GM12875 (cell line): ENCODE measurements around the gene SLC2A2.

Experiments
- H3K4me3 ChIP-seq: one replicate; pipeline ENCODE4 v1.5.1; 2011; ENCODE audit warnings: low read depth, low read length, control low read depth
- CTCF ChIP-seq: IDR thresholded peaks from 2 replicates; pipeline ENCODE4 v1.5.1; 2011; ENCODE audit warnings: low read depth, mild to moderate bottlenecking, control low read depth, inconsistent platforms, low read length, moderate library complexity, borderline replicate concordance; ENCODE audit not compliant: insufficient read depth

SLC2A2 gene

GRCh38 chr3:171001250-171001893, 25.1 kb downstream of the SLC2A2 start:
- TF ChIP-seq CTCF, result no peak
- no peak overlapping the region for H3K4me3 ChIP-seq

- TF ChIP-seq CTCF, result no peak
- no peak overlapping the region for H3K4me3 ChIP-seq
Measured at GRCh38 chr3:171000281-171000680, 26.2 kb downstream of the SLC2A2 start.

- TF ChIP-seq CTCF, result no peak
- H3K4me3 ChIP-seq, result no peak overlapping the region
Measured at GRCh38 chr3:170999737-171000242, 26.7 kb downstream of the SLC2A2 start.

GRCh38 chr3:170997961-170998913, 28.3 kb downstream of the SLC2A2 start:
- H3K4me3 ChIP-seq, result no peak overlapping the region
- no peak for TF ChIP-seq CTCF

GRCh38 chr3:170992854-170993253, 33.7 kb downstream of the SLC2A2 start:
- no peak overlapping the region for H3K4me3 ChIP-seq
- no peak for TF ChIP-seq CTCF

GRCh38 chr3:170991664-170992063, 34.9 kb downstream of the SLC2A2 start:
- no peak for TF ChIP-seq CTCF
- H3K4me3 ChIP-seq, result no peak overlapping the region
